Ramos (cell line): ENCODE results near the gene GRIA4.
"Not testable (repeated sequence)": the region's sequence is repeated elsewhere in the genome, so short reads cannot be mapped to it uniquely, and the experiment has no call there.

Experiments
- in situ Hi-C: fragments of 300-500 bp; cut with MboI; formaldehyde crosslinking; loops from one replicate; pipeline ENCODE4 v1.14.3; 2022; ENCODE audit warnings: low sequenced_read_pairs; ENCODE audit not compliant: unreplicated experiment

The GRIA4 gene

DNA sequence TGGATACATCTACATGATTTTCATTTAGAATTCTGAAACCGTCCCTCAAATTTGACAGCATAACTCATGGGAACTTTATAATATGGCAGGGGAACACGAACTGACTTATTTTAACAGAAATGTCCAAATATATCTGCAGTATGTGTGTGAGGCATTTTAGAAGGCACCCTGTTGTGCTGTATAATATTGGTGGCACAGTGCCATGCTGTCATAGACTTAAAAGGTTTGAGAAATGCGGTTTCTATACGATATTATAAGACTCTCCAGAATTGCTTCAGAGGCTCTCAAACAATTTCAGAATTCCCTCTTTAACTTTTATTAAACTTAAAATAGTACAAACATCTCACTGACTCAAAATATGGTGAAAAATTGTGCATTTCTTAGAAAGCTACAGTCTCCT, 230.5 kb downstream of the GRIA4 start:
- in situ Hi-C loops, result no loop called here

DNA sequence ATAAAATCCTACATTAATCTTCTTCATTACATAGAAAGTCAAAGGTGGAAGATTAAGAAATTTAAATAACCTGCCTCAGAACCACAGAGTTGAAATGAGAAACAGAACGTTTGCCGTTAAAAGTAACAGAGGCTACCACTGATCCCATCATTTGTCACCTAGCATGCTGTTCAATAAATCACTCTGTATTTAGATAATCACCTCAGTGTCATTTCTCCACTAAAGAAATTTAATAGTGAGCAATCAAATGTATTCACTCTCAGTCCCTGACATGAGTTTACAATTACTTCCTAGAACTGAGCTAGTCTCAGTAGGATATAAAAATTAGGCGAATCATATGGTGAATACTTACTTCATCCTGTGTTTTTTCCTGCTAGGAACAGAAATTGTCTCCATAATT, 242.5 kb downstream of the GRIA4 start:
- in situ Hi-C loops, result no loop called here

DNA sequence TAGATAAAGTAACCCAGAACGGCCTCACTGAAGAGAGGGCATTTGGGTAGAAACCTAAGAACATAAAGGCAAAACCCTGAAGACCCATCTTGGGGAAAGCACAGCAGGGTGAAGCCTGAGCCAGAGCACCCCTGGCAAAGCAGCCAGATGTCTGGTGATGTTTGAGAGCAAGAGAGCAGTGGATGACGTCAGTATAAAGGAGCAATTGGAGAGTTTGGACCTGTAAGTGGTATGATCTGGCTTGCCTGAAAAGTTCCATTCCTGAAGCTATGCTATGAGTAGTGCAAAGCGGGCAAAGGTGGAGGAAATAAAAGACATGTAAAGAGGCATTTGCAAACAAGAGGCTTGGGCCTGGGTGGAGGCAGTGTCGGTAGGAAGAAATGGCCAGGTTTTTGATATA, 244.4 kb downstream of the GRIA4 start:
- in situ Hi-C loops, result no loop called here

DNA sequence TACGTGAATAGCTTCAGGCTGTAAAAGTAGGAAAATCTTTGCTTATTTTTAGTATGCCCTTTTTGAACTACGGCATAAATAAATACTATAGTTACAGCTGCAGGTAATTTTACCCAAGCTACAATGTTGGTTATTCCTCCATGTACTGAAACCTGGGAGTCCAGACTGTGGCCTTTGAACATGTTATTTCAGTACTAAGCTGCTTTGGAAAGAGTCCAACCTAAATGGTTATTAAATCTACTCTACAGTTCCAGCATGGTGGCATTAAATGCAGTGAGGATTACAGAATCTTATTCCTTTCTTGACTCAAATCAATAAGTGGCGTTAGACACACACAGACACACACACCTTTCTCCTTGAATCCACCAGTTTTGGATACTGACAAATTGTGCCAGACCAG, 247.1 kb downstream of the GRIA4 start:
- in situ Hi-C loops, result no loop called here

DNA sequence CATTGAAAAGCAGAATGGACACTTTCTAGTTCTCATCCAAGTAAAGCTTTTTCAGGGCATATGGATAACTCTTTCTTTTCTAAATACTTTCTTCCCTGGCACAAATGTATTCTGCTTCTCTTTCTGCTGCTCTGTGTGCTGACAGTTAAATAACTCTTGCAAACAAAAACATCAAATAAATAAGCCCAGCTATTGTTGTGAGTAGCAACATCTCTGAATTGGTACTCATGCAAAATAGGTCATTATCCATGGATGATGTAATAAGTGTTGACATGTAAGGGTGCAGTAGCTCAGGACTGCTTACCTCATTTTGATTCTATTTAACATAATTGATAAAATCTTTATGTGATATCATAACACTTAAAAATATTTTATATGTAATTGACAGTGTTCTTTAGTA, 247.9 kb downstream of the GRIA4 start:
- in situ Hi-C loops, result no loop called here

DNA sequence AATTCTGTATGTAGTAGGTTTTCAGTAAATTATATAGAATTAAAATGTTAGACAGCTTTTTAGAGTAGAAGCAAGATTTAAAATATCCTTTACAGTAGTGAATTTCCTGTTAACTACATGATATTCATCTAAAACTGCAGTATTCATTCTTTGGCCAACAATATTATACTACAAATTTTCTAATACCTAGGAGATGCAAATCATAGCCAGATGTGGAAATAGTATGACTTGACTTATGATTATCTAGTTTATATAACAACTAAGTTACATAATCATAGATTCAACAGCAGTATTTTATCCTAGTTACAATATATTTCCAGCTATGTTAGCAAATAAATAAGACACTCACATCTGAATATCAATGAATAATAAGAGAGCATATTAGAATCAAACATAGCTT, 249.0 kb downstream of the GRIA4 start:
- in situ Hi-C loops, result no loop called here

DNA sequence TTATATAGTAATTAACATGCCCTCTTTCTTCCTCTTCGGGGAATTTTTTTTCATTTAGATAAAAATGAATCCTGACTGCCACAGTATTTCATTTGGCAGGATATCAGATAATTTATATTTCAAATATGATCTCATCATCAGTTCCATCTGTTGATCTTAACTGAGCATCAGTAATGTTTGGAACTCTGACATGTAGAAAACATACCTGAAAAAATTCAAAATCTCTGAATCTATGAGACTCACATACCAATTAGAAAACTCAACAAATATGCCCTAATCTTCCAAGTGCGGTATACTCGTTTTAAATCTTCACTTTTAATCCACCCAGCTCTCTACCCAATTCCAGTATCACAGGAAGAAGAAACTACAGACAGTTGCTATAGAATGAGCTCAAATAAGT, 250.2 kb downstream of the GRIA4 start:
- in situ Hi-C loops, result no loop called here

DNA sequence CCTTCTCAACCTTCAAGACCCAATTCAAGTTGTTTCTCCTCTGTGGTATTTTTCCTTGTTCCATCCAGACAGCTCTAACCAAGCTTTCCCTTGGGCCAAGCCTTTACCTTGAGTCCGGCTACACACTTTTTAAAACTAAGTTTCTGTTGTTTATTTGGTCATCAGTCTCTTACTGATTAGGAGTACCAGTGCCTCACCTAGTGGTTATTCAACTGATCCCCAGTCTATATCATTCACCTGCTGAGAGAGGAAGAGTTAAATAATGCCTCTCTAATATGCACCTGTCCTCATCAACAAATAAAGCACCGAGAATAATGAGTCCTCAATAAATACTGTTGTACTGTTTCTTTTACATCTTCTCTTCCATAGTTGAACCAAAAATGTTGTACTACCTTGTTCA, 251.4 kb downstream of the GRIA4 start:
- in situ Hi-C loops, result no loop called here

DNA sequence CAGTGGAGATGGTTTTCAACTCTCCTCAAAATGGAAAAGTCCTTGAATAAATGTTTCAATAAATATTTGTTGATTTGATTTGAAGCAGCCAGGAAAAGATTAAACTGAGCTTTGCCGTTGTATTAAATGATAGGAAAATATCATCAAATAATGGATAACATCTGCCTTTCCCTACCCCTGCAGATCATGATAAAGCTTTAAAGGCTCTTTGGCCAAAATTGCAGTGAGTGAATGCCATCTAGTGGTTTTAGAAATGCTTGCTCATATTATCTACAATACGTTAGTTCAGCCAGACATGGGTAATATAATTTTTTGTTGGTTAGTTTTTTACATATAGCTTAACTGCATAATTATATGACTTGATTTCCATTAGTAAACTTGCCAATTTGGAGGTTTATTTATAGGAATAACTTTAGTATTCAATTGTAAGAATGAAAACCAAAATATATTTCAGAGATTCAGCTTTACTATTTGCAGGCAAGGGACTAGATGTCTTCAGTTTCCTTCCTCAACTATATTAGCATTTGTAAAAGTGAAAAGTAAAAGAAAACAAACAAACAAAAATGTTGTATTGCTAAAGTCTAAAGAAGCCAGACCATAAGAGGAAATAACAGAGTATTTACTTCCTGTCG, 253.0 kb downstream of the GRIA4 start:
- in situ Hi-C loops, result no loop called here

DNA sequence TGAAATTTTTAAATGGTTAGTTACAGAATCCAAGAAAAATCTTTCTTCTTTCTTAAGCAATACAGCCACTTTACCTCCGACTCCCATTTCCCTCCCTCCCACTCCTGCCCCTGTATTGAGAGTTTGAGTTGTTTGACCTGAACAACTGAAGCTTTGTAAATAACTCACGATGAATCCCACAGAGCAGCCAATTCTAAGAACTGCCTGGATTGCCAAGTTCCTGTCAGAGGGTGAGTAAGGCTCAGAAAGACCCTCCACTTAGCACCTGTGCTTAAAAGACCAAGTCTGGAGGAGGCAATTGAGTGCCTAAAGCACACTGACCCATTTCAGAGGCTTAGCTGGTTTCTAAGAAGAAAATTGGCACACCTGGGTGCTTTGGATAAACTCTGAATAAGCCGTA, 253.7 kb downstream of the GRIA4 start:
- in situ Hi-C loops, result no loop called here

DNA sequence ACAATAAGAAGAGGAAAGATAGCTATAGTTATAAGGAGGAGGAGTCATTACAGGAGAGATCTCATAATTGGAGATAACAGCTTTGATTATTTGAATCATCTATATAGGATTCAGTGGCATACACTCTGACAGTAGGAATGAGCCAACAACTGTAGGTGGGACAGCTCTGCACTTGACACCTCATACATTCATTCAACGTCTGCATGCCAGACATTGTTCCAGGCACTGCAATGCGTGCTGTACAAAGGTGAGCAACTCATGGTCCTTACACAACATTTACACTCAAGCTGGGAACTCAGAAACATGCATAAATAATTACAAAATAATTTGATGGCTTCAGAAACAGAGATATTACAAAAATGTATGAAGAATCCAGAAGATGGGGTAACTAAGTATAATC, 257.9 kb downstream of the GRIA4 start:
- in situ Hi-C loops, result no loop called here

DNA sequence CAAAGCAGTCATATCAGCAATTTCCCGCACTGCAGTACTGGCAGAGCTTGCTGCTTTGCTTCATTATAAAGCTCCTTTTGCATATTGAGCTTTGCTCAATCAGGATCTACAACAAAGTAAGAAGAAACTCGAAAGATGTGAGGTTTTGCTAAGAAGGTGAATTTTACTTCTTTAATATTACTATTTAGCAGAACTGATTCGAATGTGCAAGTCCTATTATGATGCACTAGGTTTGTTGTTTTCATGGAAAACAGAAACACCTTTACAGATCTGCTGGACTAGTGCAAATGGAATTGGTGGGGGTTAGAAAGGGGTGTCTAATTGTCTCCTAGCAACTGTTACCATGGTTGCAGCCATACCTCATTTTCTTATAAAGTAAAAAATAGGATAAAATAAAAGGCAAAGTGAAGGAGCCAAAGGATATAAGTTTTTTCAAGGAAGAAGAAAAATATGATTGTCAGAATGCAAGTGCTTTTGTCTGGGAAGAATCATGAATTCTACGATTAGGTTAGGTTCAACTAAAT, 259.0 kb downstream of the GRIA4 start:
- in situ Hi-C loops, result no loop called here

DNA sequence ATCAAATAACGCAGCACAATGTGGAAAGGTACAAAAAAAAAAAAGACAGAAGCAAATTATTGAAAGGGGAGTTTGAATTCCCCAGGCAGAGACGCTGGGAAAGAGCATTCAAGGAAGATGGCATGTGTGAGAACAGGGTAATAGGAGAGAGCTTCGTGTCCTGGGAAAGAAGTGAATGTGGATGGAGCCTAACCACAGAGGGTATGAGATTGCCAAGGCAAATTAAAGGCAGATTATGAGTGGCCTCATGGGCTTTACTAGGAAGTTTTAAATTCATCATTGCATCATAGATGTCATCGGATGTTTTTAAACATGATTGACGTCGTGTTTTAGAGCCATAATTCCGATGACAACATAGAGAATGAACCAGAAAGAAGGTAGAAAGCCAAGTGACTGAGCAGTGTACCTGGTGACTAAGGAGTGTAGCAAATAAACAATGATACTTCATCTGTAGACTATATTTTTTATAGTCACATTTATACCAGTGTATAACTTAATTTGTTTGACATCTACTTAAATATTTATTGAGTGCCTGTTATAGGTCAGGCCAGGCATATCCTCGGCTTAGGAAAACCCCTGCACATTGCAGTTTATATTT, 260.7 kb downstream of the GRIA4 start:
- in situ Hi-C loops, result no loop called here

DNA sequence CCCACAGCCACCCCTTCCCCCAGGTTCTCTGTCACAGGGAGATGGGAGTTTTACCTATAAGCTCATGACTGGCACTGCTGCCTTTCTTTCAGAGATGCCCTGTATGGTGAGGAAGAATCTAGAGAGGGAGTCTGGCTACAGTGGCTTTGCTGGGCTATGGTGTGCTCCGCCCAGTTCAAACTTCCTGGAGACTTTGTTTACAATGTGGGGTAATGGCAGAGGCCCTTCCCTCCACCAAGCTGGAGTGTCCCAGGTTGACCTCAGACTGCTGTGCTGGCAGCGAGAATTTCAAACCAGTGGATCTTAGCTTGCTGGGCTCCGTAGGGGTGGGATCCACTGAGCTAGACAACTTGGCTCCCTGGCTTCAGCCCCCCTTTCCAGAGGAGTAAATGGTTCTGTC, 268.6 kb downstream of the GRIA4 start:
- in situ Hi-C loops, result no loop called here

DNA sequence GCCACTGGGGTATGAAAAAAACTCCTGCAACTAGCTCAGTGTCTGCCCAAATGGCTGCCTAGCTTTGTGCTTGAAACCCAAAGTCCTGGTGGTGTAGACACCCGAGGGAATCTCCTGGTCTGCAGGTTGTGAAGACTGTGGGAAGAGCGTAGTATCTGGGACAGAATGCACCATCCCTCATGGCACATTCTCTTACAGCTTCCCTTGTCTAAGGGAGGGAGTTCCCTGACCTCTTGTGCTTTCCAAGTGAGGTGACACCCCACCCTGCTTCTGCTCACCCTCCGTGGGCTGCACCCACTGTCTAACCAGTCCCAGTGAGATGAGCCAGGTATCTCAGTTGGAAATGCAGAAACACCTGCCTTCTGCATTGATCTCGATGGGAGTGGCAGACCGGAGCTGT, 269.1 kb downstream of the GRIA4 start:
- in situ Hi-C loops, result not testable (repeated sequence)

DNA sequence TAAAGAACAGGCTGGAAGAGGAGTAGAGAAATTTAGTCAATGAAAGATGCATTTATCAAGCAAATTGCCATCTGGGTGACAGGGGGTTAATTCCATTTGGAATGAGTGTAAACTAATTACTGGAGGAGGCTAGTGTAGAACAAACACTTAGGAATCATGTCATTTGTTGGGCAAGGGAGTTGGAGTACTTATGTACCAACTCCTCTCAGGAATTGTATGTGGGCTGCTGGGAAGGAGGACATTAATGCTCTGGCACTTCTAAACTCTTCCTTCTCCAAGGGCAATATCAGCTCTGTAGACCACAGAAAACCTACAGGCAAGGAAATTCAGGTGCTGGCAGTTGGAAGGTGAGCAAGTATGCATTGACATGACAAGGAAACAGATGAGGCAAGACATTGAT, 271.2 kb downstream of the GRIA4 start:
- in situ Hi-C loops, result no loop called here

DNA sequence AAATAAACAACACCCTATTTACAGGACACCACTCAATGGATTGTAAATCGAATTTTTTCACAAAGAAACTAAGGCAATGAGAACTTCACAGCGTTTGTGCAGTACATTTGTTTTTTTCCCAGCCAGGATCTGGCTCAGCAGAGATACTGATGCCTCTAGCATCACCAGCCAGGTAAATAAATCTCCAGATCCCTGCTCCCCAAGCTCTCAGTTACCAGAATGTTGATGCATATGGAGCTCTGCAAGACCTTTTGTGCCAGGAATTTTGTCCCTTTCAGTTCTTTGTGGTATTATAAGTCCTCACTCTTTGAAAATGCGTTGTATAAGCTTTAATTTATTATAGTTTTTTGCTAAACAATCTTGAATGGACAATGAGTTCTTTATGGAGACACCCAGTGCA, 274.6 kb downstream of the GRIA4 start:
- in situ Hi-C loops, result no loop called here

DNA sequence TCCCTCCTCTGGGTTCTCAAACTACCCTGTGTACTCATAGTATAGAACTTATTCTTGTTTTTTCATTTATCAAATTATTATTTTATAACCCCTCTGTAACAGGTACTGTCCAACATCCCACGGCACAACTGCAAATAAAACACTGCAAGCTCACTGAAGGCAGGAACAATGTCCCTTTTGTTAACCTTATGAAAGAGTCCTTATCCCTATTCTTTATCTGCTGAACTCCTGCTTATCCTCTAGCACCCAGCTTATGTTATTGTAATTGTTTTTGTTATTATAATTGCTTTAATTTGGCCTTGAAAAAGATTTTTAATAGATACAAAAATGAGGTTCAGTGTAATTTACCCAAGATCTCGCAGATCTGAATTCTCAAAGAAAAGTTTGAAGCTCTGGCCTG, 281.8 kb downstream of the GRIA4 start:
- in situ Hi-C loops, result no loop called here

DNA sequence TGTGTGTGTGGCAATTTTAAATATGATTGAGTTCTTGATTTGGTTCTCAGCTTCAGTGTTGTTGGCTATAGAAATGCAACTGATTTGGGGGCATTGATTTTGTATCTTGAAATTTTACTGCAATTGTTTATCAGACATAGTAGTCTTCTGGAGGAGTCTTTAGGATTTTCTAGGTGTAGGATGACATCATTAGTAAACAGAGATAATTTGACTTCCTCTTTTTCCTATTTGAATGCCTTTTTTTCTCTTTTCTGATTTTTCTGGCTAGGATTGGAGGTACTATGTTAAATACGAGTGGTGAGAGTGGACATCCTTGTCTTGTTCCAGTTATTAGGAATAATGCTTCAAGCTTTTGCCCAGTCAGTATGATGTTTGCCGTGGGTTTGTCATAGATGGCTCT, 287.3 kb downstream of the GRIA4 start:
- in situ Hi-C loops, result no loop called here

DNA sequence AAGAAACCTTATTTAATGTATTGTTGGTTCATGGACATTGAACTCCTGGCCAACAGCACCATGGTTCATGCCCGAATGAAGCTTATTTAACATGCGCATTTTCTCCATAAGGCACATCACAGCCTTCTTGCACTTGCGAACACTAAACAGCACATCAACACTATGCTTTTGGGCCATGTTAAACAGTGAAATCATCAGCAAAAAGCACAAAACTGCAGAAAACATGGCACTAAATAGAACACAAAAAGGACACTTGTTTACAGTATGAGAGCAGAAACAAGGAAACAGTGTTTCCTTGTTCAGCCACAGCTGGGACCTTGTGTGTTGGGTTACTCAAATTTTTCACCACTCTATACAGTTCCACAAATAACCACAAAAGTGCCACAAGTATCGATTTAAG, 289.9 kb downstream of the GRIA4 start:
- in situ Hi-C loops, result no loop called here

DNA sequence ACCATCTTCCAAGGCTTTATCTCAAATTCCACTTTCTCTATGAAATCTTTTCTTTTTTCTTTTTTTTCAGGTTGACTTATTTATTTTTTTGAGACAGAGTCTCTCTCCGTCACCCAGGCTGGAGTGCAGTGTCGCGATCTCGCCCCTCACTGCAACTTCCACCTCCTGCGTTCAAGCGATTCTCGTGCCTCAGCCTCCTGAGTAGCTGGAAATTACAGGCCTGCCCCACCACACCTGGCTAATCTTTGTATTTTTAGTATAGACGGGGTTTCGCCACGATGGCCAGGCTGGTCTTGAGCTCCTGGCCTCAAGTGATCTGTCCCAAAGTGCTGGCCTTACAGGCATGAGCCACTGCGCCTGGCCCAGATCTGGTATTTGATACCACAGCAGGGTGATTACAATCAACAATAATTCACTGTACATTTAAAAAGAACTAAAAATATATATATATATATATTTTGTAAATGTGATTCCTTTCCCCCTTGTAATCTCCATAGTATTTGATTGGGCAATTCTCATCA, 290.7 kb downstream of the GRIA4 start:
- in situ Hi-C loops, result no loop called here

DNA sequence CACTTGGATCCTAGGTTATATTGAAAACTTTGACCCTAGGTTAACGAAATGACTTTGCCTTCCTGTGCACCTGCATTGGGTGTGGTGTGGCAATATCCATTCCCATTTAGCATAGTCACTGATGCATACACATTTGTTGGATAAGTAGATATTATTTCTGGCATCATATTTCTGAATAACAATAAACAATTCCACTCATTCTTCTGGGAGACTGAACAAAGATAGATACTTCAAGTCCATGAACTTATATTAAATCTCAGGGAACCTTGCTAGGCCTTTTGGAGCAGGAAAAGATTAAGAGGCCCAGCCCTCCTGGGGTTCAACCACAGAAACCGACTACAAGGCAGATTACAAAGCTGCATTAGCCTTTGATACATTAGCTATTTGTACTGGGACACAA, 293.2 kb downstream of the GRIA4 start:
- in situ Hi-C loops, result no loop called here
